IMR-90 (cell line): ENCODE results near the gene ATXN3L. TPM values are rescaled to one million over a fixed set of nuclear protein-coding genes. Genes with fewer than 3 reads are reported as not detected.

Experiments
- ATAC-seq: fragments of 200-7000 bp; cut with Tn5 transposase; 2 replicates; pipeline ENCODE4 v1.9.1; 2020; ENCODE audit warnings: low read depth, mild to moderate bottlenecking, moderate library complexity
- BruUV-seq: library from RNA; stranded (reverse); fragments of 400-500 nt; replicated peaks from 2 replicates; lab custom pipeline; 2021; lab: Mats Ljungman, UMichigan
- CTCF ChIA-PET: fragments of 300-600 bp; formaldehyde crosslinking; extraction: SDS; loops from one replicate; lab custom pipeline; 2021; ENCODE audit warnings: antibody characterized with exemption; lab: Yijun Ruan, JAX
- POLR2A ChIA-PET: fragments of 300-600 bp; sonication (Branson Sonifier 250); formaldehyde crosslinking; loops from one replicate; lab custom pipeline; 2022; ENCODE audit warnings: antibody characterized with exemption; ENCODE audit not compliant: unreplicated experiment; lab: Charles Lee
- DNase-seq: peaks from one replicate; pipeline ENCODE4 v3.0.0; 2013
- H2AFZ ChIP-seq: replicated peaks from 2 replicates; pipeline ENCODE3; 2013; ENCODE audit warnings: low read length, mild to moderate bottlenecking; ENCODE audit not compliant: poor library complexity
- H2AK5ac ChIP-seq: 2 replicates; pipeline ENCODE4 v1.6.1; 2013; ENCODE audit warnings: low read depth, low read length, inconsistent platforms
- H2AK9ac ChIP-seq: replicated peaks from 2 replicates; pipeline ENCODE3; 2013; ENCODE audit warnings: mild to moderate bottlenecking, low read depth, low read length, moderate library complexity; ENCODE audit not compliant: poor library complexity
- H2BK120ac ChIP-seq: 2 replicates; pipeline ENCODE4 v1.6.1; 2013; ENCODE audit warnings: low read depth, low read length, inconsistent platforms
- H2BK15ac ChIP-seq: 3 replicates; pipeline ENCODE4 v1.6.1; 2013; ENCODE audit warnings: low read depth, low read length, inconsistent platforms
- H2BK20ac ChIP-seq: 2 replicates; pipeline ENCODE4 v1.6.1; 2013; ENCODE audit warnings: low read depth, mild to moderate bottlenecking, inconsistent platforms, low read length, moderate library complexity
- H2BK5ac ChIP-seq: 2 replicates; pipeline ENCODE4 v1.6.1; 2013; ENCODE audit warnings: mild to moderate bottlenecking, low read depth, low read length, inconsistent platforms; ENCODE audit not compliant: poor library complexity, severe bottlenecking
- H3K14ac ChIP-seq: replicated peaks from 2 replicates; pipeline ENCODE4 v1.6.1; 2013; ENCODE audit warnings: low read depth, low read length, inconsistent platforms
- H3K18ac ChIP-seq: 2 replicates; pipeline ENCODE4 v1.6.1; 2013; ENCODE audit warnings: low read depth, low read length, control low read depth
- H3K23ac ChIP-seq: 2 replicates; pipeline ENCODE4 v1.6.1; 2013; ENCODE audit warnings: low read depth, low read length, inconsistent platforms
- H3K27ac ChIP-seq: 2 replicates; pipeline ENCODE4 v1.5.1; 2013; ENCODE audit warnings: mild to moderate bottlenecking, control low read depth, low read length; ENCODE audit not compliant: insufficient read depth
- H3K27me3 ChIP-seq: 2 replicates; pipeline ENCODE4 v1.6.1; 2013; ENCODE audit warnings: low read length; ENCODE audit not compliant: control insufficient read depth, insufficient read depth
- H3K36me3 ChIP-seq: 2 replicates; pipeline ENCODE4 v1.6.1; 2013; ENCODE audit warnings: low read length, mixed read lengths; ENCODE audit not compliant: control insufficient read depth, insufficient read depth
- H3K4ac ChIP-seq: 2 replicates; pipeline ENCODE4 v1.6.1; 2013; ENCODE audit warnings: low read depth, low read length, inconsistent platforms
- H3K4me1 ChIP-seq: 2 replicates; pipeline ENCODE4 v1.6.1; 2013; ENCODE audit warnings: low read length, mixed read lengths; ENCODE audit not compliant: control insufficient read depth, insufficient read depth
- H3K4me2 ChIP-seq: 2 replicates; pipeline ENCODE4 v1.6.1; 2013; ENCODE audit warnings: low read depth, mild to moderate bottlenecking, control low read depth, low read length, moderate library complexity
- H3K4me3 ChIP-seq: 2 replicates; pipeline ENCODE4 v1.5.1; 2013; ENCODE audit warnings: low read depth, mild to moderate bottlenecking, control low read depth, low read length, moderate library complexity; ENCODE audit not compliant: insufficient read depth
- H3K56ac ChIP-seq: 2 replicates; pipeline ENCODE4 v1.6.1; 2013; ENCODE audit warnings: low read length, inconsistent platforms; ENCODE audit not compliant: insufficient read depth; ENCODE audit errors: extremely low read depth
- H3K79me1 ChIP-seq, 2 experiments: 2 replicates each; pipeline ENCODE4 v1.6.1; 2013; ENCODE audit warnings: low read length in 2 of 2, inconsistent platforms in 1 of 2, low read depth in 1 of 2
- H3K9ac ChIP-seq: 2 replicates; pipeline ENCODE4 v1.6.1; 2013; ENCODE audit warnings: low read depth, low read length, control low read depth
- H3K9me1 ChIP-seq: 2 replicates; pipeline ENCODE4 v1.6.1; 2013; ENCODE audit warnings: low read length, inconsistent platforms; ENCODE audit not compliant: insufficient read depth
- H3K9me3 ChIP-seq: 2 replicates; pipeline ENCODE4 v1.6.1; 2013; ENCODE audit warnings: low read length; ENCODE audit not compliant: control insufficient read depth, insufficient read depth
- H4K20me1 ChIP-seq: 2 replicates; pipeline ENCODE4 v1.6.1; 2013; ENCODE audit warnings: low read length, inconsistent platforms; ENCODE audit not compliant: insufficient read depth
- H4K5ac ChIP-seq: 2 replicates; pipeline ENCODE4 v1.6.1; 2013; ENCODE audit warnings: mild to moderate bottlenecking, low read depth, low read length, control low read depth
- H4K8ac ChIP-seq, 2 experiments: 2 replicates each; pipeline ENCODE4 v1.6.1; 2013; ENCODE audit warnings: low read depth in 2 of 2, low read length in 2 of 2, control low read depth in 1 of 2, inconsistent platforms in 1 of 2
- H4K91ac ChIP-seq: 2 replicates; pipeline ENCODE4 v1.6.1; 2013; ENCODE audit warnings: low read depth, low read length, inconsistent platforms; ENCODE audit not compliant: insufficient read depth
- BHLHE40 ChIP-seq: fragments of 150-350 bp; IDR thresholded peaks from 2 replicates; pipeline ENCODE4 v1.6.1; 2016; ENCODE audit warnings: mild to moderate bottlenecking, low read depth, low read length
- CEBPB ChIP-seq: IDR thresholded peaks from 2 replicates; pipeline ENCODE4 v1.6.1; 2012; ENCODE audit warnings: low read depth, low read length, improper control_type of control experiment
- CHD1 ChIP-seq: IDR thresholded peaks from 2 replicates; pipeline ENCODE4 v1.6.1; 2012; ENCODE audit warnings: low read depth, low read length, improper control_type of control experiment
- FOS ChIP-seq: fragments of 150-350 bp; IDR thresholded peaks from 2 replicates; pipeline ENCODE4 v1.6.1; 2016; ENCODE audit warnings: low read depth, low read length
- MAFK ChIP-seq: IDR thresholded peaks from 2 replicates; pipeline ENCODE4 v1.6.1; 2012; ENCODE audit warnings: low read depth, low read length, improper control_type of control experiment
- MAZ ChIP-seq: IDR thresholded peaks from 2 replicates; pipeline ENCODE4 v1.6.1; 2012; ENCODE audit warnings: low read depth, mild to moderate bottlenecking, low read length, improper control_type of control experiment, moderate library complexity, borderline replicate concordance
- MXI1 ChIP-seq: IDR thresholded peaks from 2 replicates; pipeline ENCODE4 v1.6.1; 2012; ENCODE audit warnings: low read depth, mild to moderate bottlenecking, low read length, moderate library complexity, borderline replicate concordance
- NFE2L2 ChIP-seq: fragments of 150-350 bp; IDR thresholded peaks from 2 replicates; pipeline ENCODE4 v1.6.1; 2016; ENCODE audit warnings: low read depth, mild to moderate bottlenecking, low read length
- POLR2A ChIP-seq: IDR thresholded peaks from 2 replicates; pipeline ENCODE4 v1.6.1; 2012; ENCODE audit warnings: mild to moderate bottlenecking, low read depth, low read length
- RAD21 ChIP-seq: IDR thresholded peaks from 2 replicates; pipeline ENCODE4 v1.6.1; 2012; ENCODE audit warnings: low read length, improper control_type of control experiment
- RCOR1 ChIP-seq: IDR thresholded peaks from 2 replicates; pipeline ENCODE4 v1.6.1; 2012; ENCODE audit warnings: mild to moderate bottlenecking, low read length, improper control_type of control experiment; ENCODE audit not compliant: insufficient replicate concordance
- RFX5 ChIP-seq: IDR thresholded peaks from 2 replicates; pipeline ENCODE4 v1.8.0; 2012; ENCODE audit warnings: low read depth, mild to moderate bottlenecking, low read length, moderate library complexity
- SMC3 ChIP-seq: fragments of 150-350 bp; IDR thresholded peaks from 2 replicates; pipeline ENCODE4 v1.6.1; 2016; ENCODE audit warnings: low read depth, mild to moderate bottlenecking, antibody characterized with exemption, low read length, moderate library complexity
- whole genome bisulfite sequencing, 2 experiments: methylation state at CpG; one replicate each; pipeline versions ENCODE4 v1.1.5 to v1.1.7; 2013; ENCODE audit warnings: missing lambda C conversion rate in 2 of 2; ENCODE audit not compliant: insufficient read length in 1 of 2; ENCODE audit errors: extremely low coverage in 2 of 2; 5-methylcytosine and 5-hydroxymethylcytosine counted together
- dilution Hi-C: fragments of 300-500 bp; cut with HindIII; formaldehyde crosslinking; loops from one replicate; pipeline ENCODE4 v1.14.3; 2018; ENCODE audit warnings: low sequenced_read_pairs; ENCODE audit not compliant: unreplicated experiment
- in situ Hi-C: fragments of 300-500 bp; cut with MboI; formaldehyde crosslinking; loops from 3 replicates; pipeline ENCODE4 v1.14.3; 2019; ENCODE audit warnings: low sequenced_read_pairs, inconsistent platforms, mixed read lengths
- intact Hi-C: fragments of 100-400 bp; cut with micrococcal nuclease; formaldehyde crosslinking; loops from 2 replicates; pipeline ENCODE4 v1.10.0; 2022
- polyA plus RNA-seq, 3 experiments: library from polyadenylated mRNA; depleted of rRNA; stranded (reverse); fragments of >200 nt; gene quantifications; 2 replicates each; pipeline ENCODE4 v1.2.3, GENCODE V29; 2012; ENCODE audit warnings: low replicate concordance in 1 of 3
- total RNA-seq: library from RNA; depleted of rRNA; stranded (reverse); fragments of >200 nt; gene quantifications from 2 replicates; pipeline ENCODE4 v1.2.3, GENCODE V29; 2012
- TF ChIP-seq, protein P1 (sequence below): fragments of 150-350 bp; IDR thresholded peaks from 2 replicates; pipeline ENCODE4 v1.6.1; 2017; ENCODE audit warnings: mild to moderate bottlenecking, antibody characterized with exemption, low read length, low read depth
- TF ChIP-seq, protein P2 (sequence below): fragments of 150-350 bp; IDR thresholded peaks from 2 replicates; pipeline ENCODE4 v1.6.1; 2016; ENCODE audit warnings: low read depth, mild to moderate bottlenecking, low read length, moderate library complexity, borderline replicate concordance

Gene ATXN3L
- total and polyA plus RNA-seq, 2 of the 4 experiments (the other 2 are of a cell fraction): not detected

DNA sequence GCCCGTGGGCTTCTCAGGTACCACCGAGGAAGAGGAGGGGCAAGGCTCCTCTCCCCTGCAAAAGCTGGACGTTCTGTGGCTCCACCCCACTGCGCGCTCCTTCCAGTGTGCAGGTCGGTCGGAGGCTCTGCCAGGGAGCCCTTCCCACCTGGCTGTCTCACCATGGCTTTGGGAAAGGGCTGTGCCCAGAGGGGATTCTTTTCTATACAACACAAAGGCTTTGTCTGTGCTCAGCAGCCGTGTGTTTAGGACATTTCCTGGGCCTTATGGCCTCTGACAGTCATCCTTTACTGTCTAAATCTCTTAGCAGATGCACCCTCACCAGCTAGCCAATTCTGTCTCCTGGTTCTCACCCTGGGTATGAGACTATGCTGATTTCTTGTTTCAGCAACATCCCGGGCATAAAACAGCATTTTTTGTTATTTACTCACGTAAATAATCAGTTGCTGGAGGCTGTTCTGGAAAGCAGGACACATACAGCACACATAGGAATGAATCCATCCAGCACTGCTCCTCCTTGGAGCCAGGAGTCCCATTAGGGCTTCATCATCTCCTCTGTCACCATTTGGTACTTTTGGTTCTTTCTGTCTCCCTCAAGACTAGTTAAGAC, 20.4 kb upstream of the ATXN3L start:
- Histone ChIP-seq H2AFZ (peak overlapping the region; percentile 66), H3K14ac (peak overlapping the region; percentile 21), H2BK120ac (peak overlapping the region; percentile 76), H3K4ac (peak overlapping the region; percentile 19; the same call in 1 of the 2 replicates), H3K18ac (peak overlapping the region; percentile 50), H3K9ac (no peak overlapping the region), H3K23ac (no peak overlapping the region), H4K91ac (peak overlapping the region; percentile 51), H3K56ac (no peak overlapping the region), H3K27ac (peak overlapping the region; percentile 5; the same call in 1 of the 2 replicates), H3K9me1 (0 out of 2 replicates have a peak, but pooled peaks cover 3% of the 10 kb centered on the region), H4K8ac (peak overlapping the region in 1 of 2 experiments; percentile 63; a peak in 3 of 4 replicates), H3K36me3 (no peaks in the 10 kb centered on the region), H3K27me3 (no peaks in the 10 kb centered on the region), H4K5ac (peak overlapping the region; percentile 82), H3K4me3 (no peak overlapping the region), H3K9me3 (no peaks in the 10 kb centered on the region), H4K20me1 (no peaks in the 10 kb centered on the region), H3K4me1 (peaks cover 5% of the 10 kb centered on the region), H2BK15ac (peak overlapping the region; percentile 61; the same call in 1 of the 3 replicates), H2BK20ac (peak overlapping the region; percentile 57; the same call in 1 of the 2 replicates), H2AK9ac (no peak overlapping the region), H3K79me1 (no peaks in the 10 kb centered on the region), H2AK5ac (0 out of 2 replicates have a peak overlapping the region, but pooled peaks have one; percentile 11), H2BK5ac (peak overlapping the region; percentile 6), H3K4me2 (no peak overlapping the region)
- ChIA-PET POLR2A (no interaction called here), CTCF (no interaction called here)
- DNase-seq (peak; percentile 2), ATAC-seq (peak; percentile 42)
- WGBS, 2 experiments: 38% methylated on average over 2 of the region's 10 CpGs; no CpG with 5 or more reads in 1 of the 2 experiments
- no TSS peak for BruUV-seq
- in situ Hi-C loops: no loop called here
- intact Hi-C loops: no loop called here
- dilution Hi-C loops: no loop called here
- TF ChIP-seq SMC3 (no peak), BHLHE40 (no peak), CHD1 (no peak), MAZ (no peak), RAD21 (no peak), RFX5 (no peak), CEBPB (no peak), MAFK (no peak), MXI1 (no peak), NFE2L2 (no peak), RCOR1 (no peak), POLR2A (no peak), FOS (no peak)
- TF ChIP-seq, protein P1, sequence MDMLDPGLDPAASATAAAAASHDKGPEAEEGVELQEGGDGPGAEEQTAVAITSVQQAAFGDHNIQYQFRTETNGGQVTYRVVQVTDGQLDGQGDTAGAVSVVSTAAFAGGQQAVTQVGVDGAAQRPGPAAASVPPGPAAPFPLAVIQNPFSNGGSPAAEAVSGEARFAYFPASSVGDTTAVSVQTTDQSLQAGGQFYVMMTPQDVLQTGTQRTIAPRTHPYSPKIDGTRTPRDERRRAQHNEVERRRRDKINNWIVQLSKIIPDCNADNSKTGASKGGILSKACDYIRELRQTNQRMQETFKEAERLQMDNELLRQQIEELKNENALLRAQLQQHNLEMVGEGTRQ: no peak
- TF ChIP-seq, protein P2, sequence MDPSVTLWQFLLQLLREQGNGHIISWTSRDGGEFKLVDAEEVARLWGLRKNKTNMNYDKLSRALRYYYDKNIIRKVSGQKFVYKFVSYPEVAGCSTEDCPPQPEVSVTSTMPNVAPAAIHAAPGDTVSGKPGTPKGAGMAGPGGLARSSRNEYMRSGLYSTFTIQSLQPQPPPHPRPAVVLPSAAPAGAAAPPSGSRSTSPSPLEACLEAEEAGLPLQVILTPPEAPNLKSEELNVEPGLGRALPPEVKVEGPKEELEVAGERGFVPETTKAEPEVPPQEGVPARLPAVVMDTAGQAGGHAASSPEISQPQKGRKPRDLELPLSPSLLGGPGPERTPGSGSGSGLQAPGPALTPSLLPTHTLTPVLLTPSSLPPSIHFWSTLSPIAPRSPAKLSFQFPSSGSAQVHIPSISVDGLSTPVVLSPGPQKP: no peak
